GM12892 (cell line): ENCODE measurements around the gene SIGLEC6.

ENCODE experiments used
- POLR2A ChIP-seq: IDR thresholded peaks from 2 replicates; pipeline ENCODE4 v1.6.1; 2011; ENCODE audit warnings: low read depth, low read length, control low read depth
- POLR2AphosphoS5 ChIP-seq: IDR thresholded peaks from 2 replicates; pipeline ENCODE4 v1.6.1; 2011; ENCODE audit warnings: low read depth, low read length, control low read depth

DNA sequence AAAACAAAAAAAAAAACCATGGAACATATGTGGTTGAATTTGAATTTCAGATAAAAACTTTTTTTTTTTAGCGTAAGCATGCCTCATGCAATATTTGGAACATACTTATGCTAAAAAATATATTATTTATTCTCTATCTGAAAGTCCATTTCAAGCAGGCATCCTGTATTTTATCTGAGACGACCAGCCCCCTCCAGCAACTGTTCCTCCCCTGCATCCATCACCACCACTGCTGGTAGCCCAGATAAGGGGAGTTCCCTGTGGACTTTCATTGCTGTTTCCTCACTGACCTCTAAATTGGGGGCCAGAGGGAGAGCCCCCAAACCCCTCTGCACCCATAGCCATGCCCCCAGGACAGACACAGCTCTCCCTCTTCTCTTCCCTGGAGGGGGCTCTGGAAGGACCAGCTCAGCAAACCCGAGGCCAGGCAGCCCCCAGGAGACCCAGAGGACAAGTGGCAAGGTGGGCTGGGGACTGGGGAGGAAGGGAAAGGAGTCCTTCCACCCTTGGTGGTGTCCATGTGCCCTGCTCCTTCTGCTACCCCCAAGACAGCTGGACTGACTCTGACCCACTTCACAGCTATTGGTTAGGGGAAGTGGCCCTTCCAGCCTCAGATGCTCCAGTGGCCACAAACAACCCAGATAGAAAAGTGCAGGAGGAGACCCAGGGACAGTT, 23.3 kb downstream of the SIGLEC6 start:
- no peak for TF ChIP-seq POLR2A
- TF ChIP-seq POLR2AphosphoS5, result no peak
